ENCODE data around the gene SNAI3. TPM values are rescaled to one million over a fixed set of nuclear protein-coding genes. Genes with fewer than 3 reads are reported as not detected.

SNAI3 gene
- total and polyA plus RNA-seq, 4 donors = 1.1 to 3.8 (median 2.9) TPM

DNA sequence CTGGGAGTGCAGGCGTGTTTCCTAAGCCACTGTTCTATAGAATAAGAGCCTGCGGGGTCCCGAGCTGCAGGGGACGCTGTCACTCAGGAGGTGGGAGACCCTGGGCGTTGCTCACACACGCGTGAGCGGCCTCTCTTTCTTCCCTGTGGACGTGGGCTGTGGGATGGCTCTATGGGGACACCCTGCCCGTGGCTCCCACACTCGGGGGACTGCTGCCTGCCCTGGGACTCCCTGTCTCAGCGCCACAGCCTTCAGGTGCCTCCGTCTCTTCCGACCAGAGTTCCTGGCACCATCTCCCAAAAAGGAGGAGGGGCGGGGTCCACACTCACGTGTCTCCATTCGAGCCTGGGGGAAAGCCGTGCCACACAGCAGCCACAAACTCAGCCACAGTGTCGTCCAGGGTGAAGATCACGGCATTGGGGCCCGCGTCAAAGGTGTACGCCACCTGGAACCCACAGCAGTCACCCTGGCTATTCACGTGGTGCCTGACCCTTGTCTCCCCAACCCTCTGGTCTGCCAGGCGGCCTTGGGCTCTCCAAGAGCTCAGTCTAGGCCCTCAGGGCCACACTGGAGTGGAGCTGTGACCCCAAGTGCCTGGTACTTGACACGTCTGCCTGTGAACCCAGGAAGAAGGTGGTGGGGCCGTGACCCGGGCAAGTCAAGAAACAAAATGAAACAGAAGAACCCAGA lies 31.8 kb downstream of the SNAI3 start:
- no peak for DNase-seq
- no peak for ATAC-seq (ENCODE audit: insufficient read depth, low FRiP score)
- TF ChIP-seq CTCF (IDR thresholded peaks at IDR 0.05; ENCODE audit: control extremely low read depth, extremely low read depth) = no peak
- Histone ChIP-seq H3K4me3 (no peak overlapping the region), H3K9ac (ENCODE audit: insufficient read depth in 1 of 2, low read length in 2 of 2) (no peak overlapping the region), H3K4me1 (ENCODE audit: control insufficient read depth in 5 of 5, insufficient read depth in 5 of 5, low read length in 5 of 5) (peaks cover 0 to 15% (median 3%) of the 10 kb centered on the region in 5 donors), H3K36me3 (ENCODE audit: control insufficient read depth in 4 of 4, insufficient read depth in 4 of 4, low read length in 4 of 4) (peaks cover 0 to 60% (median 8%) of the 10 kb centered on the region in 4 donors), H3K27me3 (ENCODE audit: control insufficient read depth in 3 of 3, insufficient read depth in 3 of 3, low read length in 2 of 3) (no peaks in the 10 kb centered on the region), H3K27ac (ENCODE audit: low read depth in 1 of 2, low read length in 1 of 2) (no peak overlapping the region), H3K9me3 (ENCODE audit: control insufficient read depth in 4 of 4, insufficient read depth in 3 of 4, low read length in 3 of 4) (no peaks in the 10 kb centered on the region)
- 88 to 89% methylated on average over 28 of the region's 28 CpGs for WGBS, 2 donors

- no peak overlapping the region for H3K9ac ChIP-seq (ENCODE audit: insufficient read depth in 1 of 2, low read length in 2 of 2)
- no peaks in the 10 kb centered on the region for H3K9me3 ChIP-seq (ENCODE audit: control insufficient read depth in 4 of 4, insufficient read depth in 3 of 4, low read length in 3 of 4)
- H3K27ac ChIP-seq (ENCODE audit: low read depth in 1 of 2, low read length in 1 of 2) = no peak overlapping the region
- H3K36me3 ChIP-seq (ENCODE audit: control insufficient read depth in 4 of 4, insufficient read depth in 4 of 4, low read length in 4 of 4) = peaks cover 0 to 60% (median 8%) of the 10 kb centered on the region in 4 donors
- no peak for TF ChIP-seq CTCF (IDR thresholded peaks at IDR 0.05; ENCODE audit: control extremely low read depth, extremely low read depth)
- DNase-seq (no peak), ATAC-seq (ENCODE audit: insufficient read depth, low FRiP score) (no peak)
- no peaks in the 10 kb centered on the region for H3K27me3 ChIP-seq (ENCODE audit: control insufficient read depth in 3 of 3, insufficient read depth in 3 of 3, low read length in 2 of 3)
- H3K4me3 ChIP-seq = no peak overlapping the region
- WGBS, 2 donors = 86 to 87% methylated on average over 32 of the region's 32 CpGs
- H3K4me1 ChIP-seq (ENCODE audit: control insufficient read depth in 5 of 5, insufficient read depth in 5 of 5, low read length in 5 of 5) = peaks cover 0 to 14% (median 6%) of the 10 kb centered on the region in 5 donors
Measured at GRCh38 chr16:88653596-88654362, 32.5 kb downstream of the SNAI3 start.

GRCh38 chr16:88653101-88653500 lies 33.2 kb downstream of the SNAI3 start:
- no peak overlapping the region for H3K9ac ChIP-seq (ENCODE audit: insufficient read depth in 1 of 2, low read length in 2 of 2)
- H3K27ac ChIP-seq (ENCODE audit: low read depth in 1 of 2, low read length in 1 of 2) = no peak overlapping the region
- no peaks in the 10 kb centered on the region for H3K9me3 ChIP-seq (ENCODE audit: control insufficient read depth in 4 of 4, insufficient read depth in 3 of 4, low read length in 3 of 4)
- no peak for TF ChIP-seq CTCF (IDR thresholded peaks at IDR 0.05; ENCODE audit: control extremely low read depth, extremely low read depth)
- peaks cover 0 to 58% (median 8%) of the 10 kb centered on the region in 4 donors for H3K36me3 ChIP-seq (ENCODE audit: control insufficient read depth in 4 of 4, insufficient read depth in 4 of 4, low read length in 4 of 4)
- DNase-seq (no peak), ATAC-seq (ENCODE audit: insufficient read depth, low FRiP score) (no peak)
- no peak overlapping the region for H3K4me3 ChIP-seq
- no peaks in the 10 kb centered on the region for H3K27me3 ChIP-seq (ENCODE audit: control insufficient read depth in 3 of 3, insufficient read depth in 3 of 3, low read length in 2 of 3)
- H3K4me1 ChIP-seq (ENCODE audit: control insufficient read depth in 5 of 5, insufficient read depth in 5 of 5, low read length in 5 of 5) = peaks cover 0 to 14% (median 6%) of the 10 kb centered on the region in 5 donors
- WGBS, 2 donors = 92 to 95% methylated on average over 13 of the region's 13 CpGs

All from lung (tissue), 12 donors.